Fibroblast of lung (primary cell): Measurements from ENCODE around the gene LCE1A. TPM values are rescaled to one million over a fixed set of nuclear protein-coding genes. Genes with fewer than 3 reads are reported as not detected.

Source experiments
- DNase-seq, 2 donors: peaks; one replicate each; pipeline versions ENCODE4 v3.0.0 to v3.0.0-alpha.2; 2010; ENCODE audit warnings: low read depth in 2 of 2
- H2AFZ ChIP-seq: 2 replicates; pipeline ENCODE4 v1.5.1; 2012; ENCODE audit warnings: low read length, control low read depth, inconsistent platforms
- H3K27ac ChIP-seq: 2 replicates; pipeline ENCODE4 v1.5.1; 2011; ENCODE audit warnings: low read length, control low read depth; ENCODE audit not compliant: insufficient read depth
- H3K27me3 ChIP-seq: 2 replicates; pipeline ENCODE4 v1.5.1; 2011; ENCODE audit warnings: mild to moderate bottlenecking, low read length; ENCODE audit not compliant: control insufficient read depth, insufficient read depth
- H3K36me3 ChIP-seq: 2 replicates; pipeline ENCODE4 v1.5.1; 2011; ENCODE audit warnings: low read length; ENCODE audit not compliant: control insufficient read depth, insufficient read depth
- H3K4me1 ChIP-seq: 2 replicates; pipeline ENCODE4 v1.5.1; 2011; ENCODE audit warnings: low read length; ENCODE audit not compliant: control insufficient read depth, insufficient read depth; ENCODE audit errors: extremely low read depth
- H3K4me2 ChIP-seq: 2 replicates; pipeline ENCODE4 v1.5.1; 2011; ENCODE audit warnings: low read length, control low read depth; ENCODE audit not compliant: insufficient read depth; ENCODE audit errors: extremely low read depth
- H3K4me3 ChIP-seq, 4 experiments: fragments of 200-600 bp in 1 of 4; sonication (generic) in 1 of 4; replicated peaks in 1 of 4; 2 replicates each; pipeline ENCODE4 v1.5.1; 2011 to 2016; ENCODE audit warnings: low read length in 4 of 4, low read depth in 3 of 4, mild to moderate bottlenecking in 3 of 4, control low read depth in 2 of 4, inconsistent platforms in 1 of 4, mixed read lengths in 1 of 4; ENCODE audit not compliant: insufficient read depth in 1 of 4; ENCODE audit errors: control extremely low read depth in 1 of 4
- H3K79me2 ChIP-seq: 2 replicates; pipeline ENCODE4 v1.5.1; 2012; ENCODE audit warnings: mild to moderate bottlenecking, low read length, inconsistent platforms; ENCODE audit not compliant: control insufficient read depth, insufficient read depth
- H3K9ac ChIP-seq: 2 replicates; pipeline ENCODE4 v1.5.1; 2011; ENCODE audit warnings: mild to moderate bottlenecking, low read length, control low read depth; ENCODE audit not compliant: insufficient read depth
- H3K9me3 ChIP-seq: 2 replicates; pipeline ENCODE4 v1.5.1; 2012; ENCODE audit warnings: low read depth, low read length; ENCODE audit not compliant: control insufficient read depth, insufficient read depth
- H4K20me1 ChIP-seq: 2 replicates; pipeline ENCODE4 v1.5.1; 2011; ENCODE audit warnings: low read length; ENCODE audit not compliant: control insufficient read depth, insufficient read depth; ENCODE audit errors: extremely low read depth
- EZH2 ChIP-seq: IDR thresholded peaks from 2 replicates; pipeline ENCODE4 v1.5.1; 2012; ENCODE audit warnings: low read length, control low read depth, mild to moderate bottlenecking; ENCODE audit errors: missing control alignments
- polyA plus RNA-seq, 2 donors: library from polyadenylated mRNA; depleted of rRNA in 1 of 2; stranded (reverse) in 1 of 2; unstranded in 1 of 2; fragments of >200 nt; gene quantifications; 2 replicates each; pipeline ENCODE4 v1.2.1, GENCODE V29; 2011 to 2012; ENCODE audit warnings: missing spikeins in 1 of 2
- total RNA-seq: library from RNA; depleted of rRNA; stranded (reverse); fragments of >200 nt; gene quantifications from 2 replicates; pipeline ENCODE4 v1.2.1, GENCODE V29; 2014
- TF ChIP-seq, protein P1 (sequence below), 2 donors: IDR thresholded peaks in 1 of 2; conservative IDR thresholded peaks in 1 of 2; 1 replicate in 1 of 2; 2 replicates in 1 of 2; pipeline ENCODE4 v1.5.1; 2011 to 2012; ENCODE audit warnings: low read length in 2 of 2, control low read depth in 1 of 2, inconsistent platforms in 1 of 2, low read depth in 1 of 2, mild to moderate bottlenecking in 1 of 2

LCE1A gene
- total and polyA plus RNA-seq, 2 donors (not counting 1 experiment from before 2014, with no cell fraction given), result not detected

GRCh38 chr1:152876827-152877226 lies 49.6 kb downstream of the LCE1A start:
- H3K27me3 ChIP-seq, result no peaks in the 10 kb centered on the region
- H3K4me2 ChIP-seq, result no peak overlapping the region
- H3K27ac ChIP-seq, result no peak overlapping the region
- no peak for DNase-seq
- H4K20me1 ChIP-seq, result no peaks in the 10 kb centered on the region
- no peaks in the 10 kb centered on the region for H3K9me3 ChIP-seq
- H2AFZ ChIP-seq, result no peak overlapping the region
- H3K4me1 ChIP-seq, result peaks cover 2% of the 10 kb centered on the region
- H3K9ac ChIP-seq, result no peak overlapping the region
- H3K79me2 ChIP-seq, result no peaks in the 10 kb centered on the region
- no peak for TF ChIP-seq EZH2
- TF ChIP-seq, protein P1, sequence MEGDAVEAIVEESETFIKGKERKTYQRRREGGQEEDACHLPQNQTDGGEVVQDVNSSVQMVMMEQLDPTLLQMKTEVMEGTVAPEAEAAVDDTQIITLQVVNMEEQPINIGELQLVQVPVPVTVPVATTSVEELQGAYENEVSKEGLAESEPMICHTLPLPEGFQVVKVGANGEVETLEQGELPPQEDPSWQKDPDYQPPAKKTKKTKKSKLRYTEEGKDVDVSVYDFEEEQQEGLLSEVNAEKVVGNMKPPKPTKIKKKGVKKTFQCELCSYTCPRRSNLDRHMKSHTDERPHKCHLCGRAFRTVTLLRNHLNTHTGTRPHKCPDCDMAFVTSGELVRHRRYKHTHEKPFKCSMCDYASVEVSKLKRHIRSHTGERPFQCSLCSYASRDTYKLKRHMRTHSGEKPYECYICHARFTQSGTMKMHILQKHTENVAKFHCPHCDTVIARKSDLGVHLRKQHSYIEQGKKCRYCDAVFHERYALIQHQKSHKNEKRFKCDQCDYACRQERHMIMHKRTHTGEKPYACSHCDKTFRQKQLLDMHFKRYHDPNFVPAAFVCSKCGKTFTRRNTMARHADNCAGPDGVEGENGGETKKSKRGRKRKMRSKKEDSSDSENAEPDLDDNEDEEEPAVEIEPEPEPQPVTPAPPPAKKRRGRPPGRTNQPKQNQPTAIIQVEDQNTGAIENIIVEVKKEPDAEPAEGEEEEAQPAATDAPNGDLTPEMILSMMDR (conservative IDR thresholded peaks at IDR 0.05 in 1 of 2, IDR thresholded peaks at IDR 0.05 in 1 of 2; ENCODE audit: low read depth in 1 of 2, low read length in 2 of 2), result no peak
- no peak overlapping the region for H3K4me3 ChIP-seq
- no peaks in the 10 kb centered on the region for H3K36me3 ChIP-seq

Other genes starting within 250 kb of the LCE1A start
- not detected in 2 replicates for gene LCE3D, start 247.0 kb upstream of the LCE1A start, total RNA-seq
- not detected in 2 replicates for gene LCE3D, start 247.0 kb upstream of the LCE1A start, polyA plus RNA-seq
- gene LCE3C, start 227.2 kb upstream of the LCE1A start, total RNA-seq, result not detected in 2 replicates
- not detected in 2 replicates for gene LCE3C, start 227.2 kb upstream of the LCE1A start, polyA plus RNA-seq
- gene LCE3B, start 213.7 kb upstream of the LCE1A start, total RNA-seq, result not detected in 2 replicates
- not detected in 2 replicates for gene LCE3B, start 213.7 kb upstream of the LCE1A start, polyA plus RNA-seq
- not detected in 2 replicates for gene LCE3A, start 204.4 kb upstream of the LCE1A start, total RNA-seq
- not detected in 2 replicates for gene LCE3A, start 204.4 kb upstream of the LCE1A start, polyA plus RNA-seq
- not detected in 2 replicates for gene LCE2D, start 164.1 kb upstream of the LCE1A start, total RNA-seq
- not detected in 2 replicates for gene LCE2D, start 164.1 kb upstream of the LCE1A start, polyA plus RNA-seq
- not detected in 2 replicates for gene LCE2C, start 152.2 kb upstream of the LCE1A start, total RNA-seq
- 0.12 and 1.5 TPM in 2 replicates for gene LCE2C, start 152.2 kb upstream of the LCE1A start, polyA plus RNA-seq
- gene LCE2B, start 141.3 kb upstream of the LCE1A start, total RNA-seq, result not detected in 2 replicates
- gene LCE2B, start 141.3 kb upstream of the LCE1A start, polyA plus RNA-seq, result 0.17 and 0.53 TPM in 2 replicates
- gene LCE2A, start 129.1 kb upstream of the LCE1A start, total RNA-seq, result 0.33 TPM in 1 of 2 replicates, not detected in the other
- gene LCE2A, start 129.1 kb upstream of the LCE1A start, polyA plus RNA-seq, result 0.91 and 8.1 TPM in 2 replicates
- gene LCE4A, start 119.3 kb upstream of the LCE1A start, total RNA-seq, result not detected in 2 replicates
- not detected in 2 replicates for gene LCE4A, start 119.3 kb upstream of the LCE1A start, polyA plus RNA-seq
- gene KPRP, start 69.4 kb upstream of the LCE1A start, total RNA-seq, result not detected in 2 replicates
- gene KPRP, start 69.4 kb upstream of the LCE1A start, polyA plus RNA-seq, result 0.33 and 0.63 TPM in 2 replicates
- not detected in 2 replicates for gene LCE1F, start 52.3 kb upstream of the LCE1A start, total RNA-seq
- gene LCE1F, start 52.3 kb upstream of the LCE1A start, polyA plus RNA-seq, result not detected in 2 replicates
- not detected in 2 replicates for gene LCE1E, start 41.2 kb upstream of the LCE1A start, total RNA-seq
- 0.08 and 0.14 TPM in 2 replicates for gene LCE1E, start 41.2 kb upstream of the LCE1A start, polyA plus RNA-seq
- gene LCE1D, start 30.8 kb upstream of the LCE1A start, total RNA-seq, result not detected in 2 replicates
- not detected in 2 replicates for gene LCE1D, start 30.8 kb upstream of the LCE1A start, polyA plus RNA-seq
- gene LCE1C, start 20.8 kb upstream of the LCE1A start, total RNA-seq, result not detected in 2 replicates
- gene LCE1C, start 20.8 kb upstream of the LCE1A start, polyA plus RNA-seq, result not detected in 2 replicates
- not detected in 2 replicates for gene LCE1B, start 15.5 kb upstream of the LCE1A start, total RNA-seq
- gene LCE1B, start 15.5 kb upstream of the LCE1A start, polyA plus RNA-seq, result not detected in 2 replicates
- not detected in 2 replicates for gene LCE6A, start 15.4 kb downstream of the LCE1A start, total RNA-seq
- not detected in 2 replicates for gene LCE6A, start 15.4 kb downstream of the LCE1A start, polyA plus RNA-seq
- gene LCE7A, start 32.5 kb downstream of the LCE1A start, total RNA-seq, result not detected in 2 replicates
- not detected in 2 replicates for gene LCE7A, start 32.5 kb downstream of the LCE1A start, polyA plus RNA-seq
- gene SMCP, start 50.8 kb downstream of the LCE1A start, total RNA-seq, result 0.17 TPM in 1 of 2 replicates, not detected in the other
- gene SMCP, start 50.8 kb downstream of the LCE1A start, polyA plus RNA-seq, result 0.12 TPM in 1 of 2 replicates, not detected in the other
- not detected in 2 replicates for gene IVL, start 81.1 kb downstream of the LCE1A start, total RNA-seq
- 0.10 and 0.34 TPM in 2 replicates for gene IVL, start 81.1 kb downstream of the LCE1A start, polyA plus RNA-seq
- gene SPRR5, start 119.7 kb downstream of the LCE1A start, total RNA-seq, result not detected in 2 replicates
- not detected in 2 replicates for gene SPRR5, start 119.7 kb downstream of the LCE1A start, polyA plus RNA-seq
- gene SPRR4, start 143.2 kb downstream of the LCE1A start, total RNA-seq, result not detected in 2 replicates
- gene SPRR4, start 143.2 kb downstream of the LCE1A start, polyA plus RNA-seq, result not detected in 2 replicates
- gene SPRR1A, start 156.6 kb downstream of the LCE1A start, total RNA-seq, result not detected in 2 replicates
- not detected in 2 replicates for gene SPRR1A, start 156.6 kb downstream of the LCE1A start, polyA plus RNA-seq
- not detected in 2 replicates for gene SPRR3, start 174.3 kb downstream of the LCE1A start, total RNA-seq
- gene SPRR3, start 174.3 kb downstream of the LCE1A start, polyA plus RNA-seq, result not detected in 2 replicates
- not detected in 2 replicates for gene SPRR1B, start 203.7 kb downstream of the LCE1A start, total RNA-seq
- not detected in 2 replicates for gene SPRR1B, start 203.7 kb downstream of the LCE1A start, polyA plus RNA-seq
- not detected in 2 replicates for gene SPRR2D, start 213.6 kb downstream of the LCE1A start, total RNA-seq
- not detected in 2 replicates for gene SPRR2D, start 213.6 kb downstream of the LCE1A start, polyA plus RNA-seq
- not detected in 2 replicates for gene SPRR2A, start 230.0 kb downstream of the LCE1A start, total RNA-seq
- not detected in 2 replicates for gene SPRR2A, start 230.0 kb downstream of the LCE1A start, polyA plus RNA-seq
- gene SPRR2B, start 244.1 kb downstream of the LCE1A start, total RNA-seq, result not detected in 2 replicates
- gene SPRR2B, start 244.1 kb downstream of the LCE1A start, polyA plus RNA-seq, result not detected in 2 replicates